ENCODE results near the gene STOM. TPM values are rescaled to one million over a fixed set of nuclear protein-coding genes. Genes with fewer than 3 reads are reported as not detected.

STOM gene
- total RNA-seq, 3 donors from 2014 or later (not counting 1 experiment from before 2014, with no cell fraction given) = 185 to 241 (median 189) TPM

GRCh38 chr9:121340676-121341392 is 29.2 kb downstream of the STOM start:
- peaks cover 77 to 79% of the 10 kb centered on the region in 2 donors for H3K4me1 Mint-ChIP-seq
- peak overlapping the region; percentile 63 to 71 for H3K27ac Mint-ChIP-seq
- TF ChIP-seq, protein P1, sequence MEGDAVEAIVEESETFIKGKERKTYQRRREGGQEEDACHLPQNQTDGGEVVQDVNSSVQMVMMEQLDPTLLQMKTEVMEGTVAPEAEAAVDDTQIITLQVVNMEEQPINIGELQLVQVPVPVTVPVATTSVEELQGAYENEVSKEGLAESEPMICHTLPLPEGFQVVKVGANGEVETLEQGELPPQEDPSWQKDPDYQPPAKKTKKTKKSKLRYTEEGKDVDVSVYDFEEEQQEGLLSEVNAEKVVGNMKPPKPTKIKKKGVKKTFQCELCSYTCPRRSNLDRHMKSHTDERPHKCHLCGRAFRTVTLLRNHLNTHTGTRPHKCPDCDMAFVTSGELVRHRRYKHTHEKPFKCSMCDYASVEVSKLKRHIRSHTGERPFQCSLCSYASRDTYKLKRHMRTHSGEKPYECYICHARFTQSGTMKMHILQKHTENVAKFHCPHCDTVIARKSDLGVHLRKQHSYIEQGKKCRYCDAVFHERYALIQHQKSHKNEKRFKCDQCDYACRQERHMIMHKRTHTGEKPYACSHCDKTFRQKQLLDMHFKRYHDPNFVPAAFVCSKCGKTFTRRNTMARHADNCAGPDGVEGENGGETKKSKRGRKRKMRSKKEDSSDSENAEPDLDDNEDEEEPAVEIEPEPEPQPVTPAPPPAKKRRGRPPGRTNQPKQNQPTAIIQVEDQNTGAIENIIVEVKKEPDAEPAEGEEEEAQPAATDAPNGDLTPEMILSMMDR (IDR thresholded peaks at IDR 0.05) = no peak
- no peak for ATAC-seq
- intact Hi-C loops (cut with micrococcal nuclease) = no loop called here
- no peak overlapping the region for H3K4me3 Mint-ChIP-seq
- no peak for DNase-seq
- no peaks in the 10 kb centered on the region for H3K9me3 ChIP-seq (ENCODE audit: control insufficient read depth, insufficient read depth, low read length)
- peaks cover 42% of the 10 kb centered on the region for H3K36me3 Mint-ChIP-seq
- no peak overlapping the region for H3K27ac ChIP-seq (ENCODE audit: low read length)
- H3K27me3 Mint-ChIP-seq (ENCODE audit: low read depth in 2 of 2) = no peaks in the 10 kb centered on the region
- no peak overlapping the region for H3K4me3 ChIP-seq (ENCODE audit: low read length)
- 94% methylated on average over 5 of the region's 6 CpGs for WGBS (ENCODE audit: insufficient coverage)
- H3K9me3 Mint-ChIP-seq = no peaks in the 10 kb centered on the region
- H3K36me3 ChIP-seq (ENCODE audit: control insufficient read depth, insufficient read depth, low read length) = peaks cover 66% of the 10 kb centered on the region
- H3K4me1 ChIP-seq (ENCODE audit: control insufficient read depth, insufficient read depth, low read length) = peaks cover 14% of the 10 kb centered on the region
- H3K27me3 ChIP-seq (ENCODE audit: control insufficient read depth, insufficient read depth, low read length) = no peaks in the 10 kb centered on the region

GRCh38 chr9:121339437-121339836 is 30.6 kb downstream of the STOM start:
- no peak overlapping the region for H3K27ac ChIP-seq (ENCODE audit: low read length)
- H3K9me3 Mint-ChIP-seq = no peaks in the 10 kb centered on the region
- TF ChIP-seq, protein P1 (IDR thresholded peaks at IDR 0.05) = no peak
- peaks cover 42% of the 10 kb centered on the region for H3K36me3 Mint-ChIP-seq
- peaks cover 14% of the 10 kb centered on the region for H3K4me1 ChIP-seq (ENCODE audit: control insufficient read depth, insufficient read depth, low read length)
- no peaks in the 10 kb centered on the region for H3K27me3 Mint-ChIP-seq (ENCODE audit: low read depth in 2 of 2)
- peaks cover 78% of the 10 kb centered on the region in 2 donors for H3K4me1 Mint-ChIP-seq
- peak overlapping the region; percentile 70 to 80 for H3K27ac Mint-ChIP-seq
- intact Hi-C loops (cut with micrococcal nuclease) = no loop called here
- H3K4me3 ChIP-seq (ENCODE audit: low read length) = no peak overlapping the region
- H3K27me3 ChIP-seq (ENCODE audit: control insufficient read depth, insufficient read depth, low read length) = no peaks in the 10 kb centered on the region
- ATAC-seq (no peak), DNase-seq (no peak)
- H3K36me3 ChIP-seq (ENCODE audit: control insufficient read depth, insufficient read depth, low read length) = peaks cover 64% of the 10 kb centered on the region
- WGBS (ENCODE audit: insufficient coverage) = 89% methylated on average over 2 of the region's 2 CpGs
- H3K9me3 ChIP-seq (ENCODE audit: control insufficient read depth, insufficient read depth, low read length) = no peaks in the 10 kb centered on the region
- H3K4me3 Mint-ChIP-seq = no peak overlapping the region

GRCh38 chr9:121336665-121337064 is 33.4 kb downstream of the STOM start:
- H3K36me3 ChIP-seq (ENCODE audit: control insufficient read depth, insufficient read depth, low read length) = peaks cover 63% of the 10 kb centered on the region
- Mint-ChIP-seq H3K27ac (peak overlapping the region; percentile 63 to 80), H3K36me3 (peaks cover 27% of the 10 kb centered on the region), H3K27me3 (ENCODE audit: low read depth in 2 of 2) (no peaks in the 10 kb centered on the region), H3K4me3 (peak overlapping the region; percentile 70), H3K9me3 (no peaks in the 10 kb centered on the region), H3K4me1 (peaks cover 73 to 77% of the 10 kb centered on the region in 2 donors)
- peaks cover 5% of the 10 kb centered on the region for H3K4me1 ChIP-seq (ENCODE audit: control insufficient read depth, insufficient read depth, low read length)
- ATAC-seq (peak; percentile 40 to 61 (median 44)), DNase-seq (no peak)
- H3K27ac ChIP-seq (ENCODE audit: low read length) = no peak overlapping the region
- intact Hi-C loops (cut with micrococcal nuclease) = no loop called here
- WGBS (ENCODE audit: insufficient coverage) = 80% methylated on average over 3 of the region's 4 CpGs
- H3K27me3 ChIP-seq (ENCODE audit: control insufficient read depth, insufficient read depth, low read length) = no peaks in the 10 kb centered on the region
- H3K4me3 ChIP-seq (ENCODE audit: low read length) = no peak overlapping the region
- TF ChIP-seq, protein P1 (IDR thresholded peaks at IDR 0.05) = no peak
- H3K9me3 ChIP-seq (ENCODE audit: control insufficient read depth, insufficient read depth, low read length) = no peaks in the 10 kb centered on the region

All from natural killer cell (primary cell).